ENCODE results near the gene SGCA. TPM values are rescaled to one million over a fixed set of nuclear protein-coding genes. Genes with fewer than 3 reads are reported as not detected.

Gene SGCA
- total RNA-seq, 1 donor from 2014 or later, result 78.5 TPM

GRCh38 chr17:50194140-50194933 is 28.5 kb downstream of the SGCA start:
- H3K4me3 ChIP-seq, result no peak overlapping the region
- TF ChIP-seq, protein P1, sequence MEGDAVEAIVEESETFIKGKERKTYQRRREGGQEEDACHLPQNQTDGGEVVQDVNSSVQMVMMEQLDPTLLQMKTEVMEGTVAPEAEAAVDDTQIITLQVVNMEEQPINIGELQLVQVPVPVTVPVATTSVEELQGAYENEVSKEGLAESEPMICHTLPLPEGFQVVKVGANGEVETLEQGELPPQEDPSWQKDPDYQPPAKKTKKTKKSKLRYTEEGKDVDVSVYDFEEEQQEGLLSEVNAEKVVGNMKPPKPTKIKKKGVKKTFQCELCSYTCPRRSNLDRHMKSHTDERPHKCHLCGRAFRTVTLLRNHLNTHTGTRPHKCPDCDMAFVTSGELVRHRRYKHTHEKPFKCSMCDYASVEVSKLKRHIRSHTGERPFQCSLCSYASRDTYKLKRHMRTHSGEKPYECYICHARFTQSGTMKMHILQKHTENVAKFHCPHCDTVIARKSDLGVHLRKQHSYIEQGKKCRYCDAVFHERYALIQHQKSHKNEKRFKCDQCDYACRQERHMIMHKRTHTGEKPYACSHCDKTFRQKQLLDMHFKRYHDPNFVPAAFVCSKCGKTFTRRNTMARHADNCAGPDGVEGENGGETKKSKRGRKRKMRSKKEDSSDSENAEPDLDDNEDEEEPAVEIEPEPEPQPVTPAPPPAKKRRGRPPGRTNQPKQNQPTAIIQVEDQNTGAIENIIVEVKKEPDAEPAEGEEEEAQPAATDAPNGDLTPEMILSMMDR (IDR thresholded peaks at IDR 0.05), result no peak
- no peaks in the 10 kb centered on the region for H3K9me3 ChIP-seq
- H3K4me1 ChIP-seq, result peaks cover 10 to 47% of the 10 kb centered on the region in 2 donors
- DNase-seq (ENCODE audit: low spot score in 2 of 2), result no peak
- H3K27ac ChIP-seq, result peak overlapping the region; percentile 97 to 99
- peaks cover 95 to 100% of the 10 kb centered on the region in 2 donors for H3K36me3 ChIP-seq
- intact Hi-C loops (cut with DNase I), result loop anchor here (2.0 kb wide), 1 partner anchor 14 kb away; no protein-coding TSS in a partner anchor
- no peaks in the 10 kb centered on the region for H3K27me3 ChIP-seq

- Histone ChIP-seq H3K27ac (peak overlapping the region; percentile 97 to 99), H3K27me3 (no peaks in the 10 kb centered on the region), H3K4me1 (peaks cover 13 to 50% of the 10 kb centered on the region in 2 donors), H3K36me3 (peaks cover 88 to 94% of the 10 kb centered on the region in 2 donors), H3K9me3 (no peaks in the 10 kb centered on the region), H3K4me3 (no peak overlapping the region)
- intact Hi-C loops (cut with DNase I), result loop anchor here (2.0 to 5.0 kb wide), 2 partner anchors 14 to 48 kb away; no protein-coding TSS in a partner anchor
- DNase-seq (ENCODE audit: low spot score in 2 of 2), result no peak
- TF ChIP-seq, protein P1 (IDR thresholded peaks at IDR 0.05), result peak in 1 of 3 experiments; percentile 31
Measured at GRCh38 chr17:50194934-50195865, 29.4 kb downstream of the SGCA start.

DNA sequence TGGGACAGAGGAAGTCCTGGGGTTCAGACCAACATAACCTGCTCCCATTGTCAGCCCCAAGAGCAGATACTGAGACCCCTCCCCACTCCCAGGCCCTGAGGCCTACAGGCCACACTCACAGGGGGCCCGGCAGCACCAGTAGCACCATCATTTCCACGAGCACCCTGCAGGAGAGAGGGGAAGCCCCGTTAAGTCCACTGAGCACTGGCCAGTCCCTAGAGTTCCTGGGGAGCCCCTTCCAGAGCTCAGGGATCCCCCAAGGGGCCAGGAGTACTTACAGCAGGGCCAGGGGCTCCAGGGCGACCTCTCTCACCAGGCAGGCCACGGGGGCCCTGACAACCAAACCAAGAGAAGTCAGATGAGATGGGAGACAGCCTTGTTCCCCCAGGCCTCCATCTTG is 30.2 kb downstream of the SGCA start:
- peak overlapping the region; percentile 97 to 99 for H3K27ac ChIP-seq
- TF ChIP-seq, protein P1 (IDR thresholded peaks at IDR 0.05), result no peak
- no peak overlapping the region for H3K4me3 ChIP-seq
- no peak for DNase-seq (ENCODE audit: low spot score in 2 of 2)
- peaks cover 13 to 50% of the 10 kb centered on the region in 2 donors for H3K4me1 ChIP-seq
- intact Hi-C loops (cut with DNase I), result loop anchor here (5.0 kb wide), 1 partner anchor 49 kb away; no protein-coding TSS in a partner anchor
- no peaks in the 10 kb centered on the region for H3K9me3 ChIP-seq
- peaks cover 81 to 86% of the 10 kb centered on the region in 2 donors for H3K36me3 ChIP-seq
- no peaks in the 10 kb centered on the region for H3K27me3 ChIP-seq

- intact Hi-C loops (cut with DNase I), result loop anchor here (5.0 kb wide), 1 partner anchor 50 kb away; no protein-coding TSS in a partner anchor
- H3K9me3 ChIP-seq, result no peaks in the 10 kb centered on the region
- H3K27ac ChIP-seq, result peak overlapping the region; percentile 97 to 99
- H3K4me1 ChIP-seq, result peaks cover 13 to 52% of the 10 kb centered on the region in 2 donors
- no peak for DNase-seq (ENCODE audit: low spot score in 2 of 2)
- H3K36me3 ChIP-seq, result peaks cover 74 to 78% of the 10 kb centered on the region in 2 donors
- TF ChIP-seq, protein P1 (IDR thresholded peaks at IDR 0.05), result no peak
- H3K4me3 ChIP-seq, result no peak overlapping the region
- no peaks in the 10 kb centered on the region for H3K27me3 ChIP-seq
Measured at GRCh38 chr17:50196826-50197225, 31.0 kb downstream of the SGCA start.

DNA sequence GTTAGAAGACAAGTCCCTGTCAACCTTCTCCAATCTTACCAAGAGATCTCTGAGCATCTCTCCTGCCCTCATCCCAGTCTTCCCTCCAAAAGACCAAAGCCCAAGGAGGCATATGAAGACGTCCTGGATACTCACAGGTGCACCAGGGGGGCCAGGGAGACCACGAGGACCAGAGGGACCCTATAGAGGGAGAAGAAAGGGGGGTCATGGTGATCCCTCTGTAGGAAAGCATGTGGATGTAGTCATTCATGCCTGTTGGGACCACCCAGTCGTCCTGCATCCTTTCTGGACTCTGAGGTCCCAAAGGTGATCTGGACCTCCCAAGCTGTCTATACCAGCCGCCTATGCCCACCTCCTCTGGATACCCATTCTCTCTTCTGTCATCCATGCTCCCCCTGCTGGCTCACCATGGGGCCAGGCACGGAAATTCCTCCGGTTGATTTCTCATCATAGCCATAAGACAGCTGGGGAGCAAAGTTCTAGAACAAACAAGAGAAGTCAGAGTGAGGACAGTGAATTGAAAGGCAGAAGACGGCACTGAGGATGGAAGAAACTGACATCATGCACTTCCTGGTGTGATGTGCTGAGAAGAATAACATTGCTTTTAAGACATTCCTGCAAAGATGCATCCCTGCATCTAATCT is 32.3 kb downstream of the SGCA start:
- Histone ChIP-seq H3K4me3 (peak overlapping the region; percentile 12 to 80), H3K4me1 (peaks cover 13 to 57% of the 10 kb centered on the region in 2 donors), H3K9me3 (no peaks in the 10 kb centered on the region), H3K36me3 (peaks cover 61 to 65% of the 10 kb centered on the region in 2 donors), H3K27ac (peak overlapping the region; percentile 97 to 99), H3K27me3 (no peaks in the 10 kb centered on the region)
- peak in 1 of 2 donors; percentile 84 for DNase-seq (ENCODE audit: low spot score in 2 of 2)
- TF ChIP-seq, protein P1 (IDR thresholded peaks at IDR 0.05), result peak; percentile 52 to 73 (median 65)
- intact Hi-C loops (cut with DNase I), result loop anchor here (1.0 to 5.0 kb wide), 3 partner anchors 29 to 81 kb away; no protein-coding TSS in a partner anchor
